AG09319 (cell line): ENCODE measurements around the gene MOB2.

Experiments
- DNase-seq: peaks from one replicate; pipeline ENCODE4 v3.0.0-alpha.2; 2010; ENCODE audit warnings: low read depth; ENCODE audit errors: extremely low read depth
- TF ChIP-seq, protein P1 (sequence below): IDR thresholded peaks from 2 replicates; pipeline ENCODE4 v1.5.1; 2011; ENCODE audit warnings: low read depth, mild to moderate bottlenecking, inconsistent platforms, low read length, moderate library complexity

The MOB2 gene

DNA sequence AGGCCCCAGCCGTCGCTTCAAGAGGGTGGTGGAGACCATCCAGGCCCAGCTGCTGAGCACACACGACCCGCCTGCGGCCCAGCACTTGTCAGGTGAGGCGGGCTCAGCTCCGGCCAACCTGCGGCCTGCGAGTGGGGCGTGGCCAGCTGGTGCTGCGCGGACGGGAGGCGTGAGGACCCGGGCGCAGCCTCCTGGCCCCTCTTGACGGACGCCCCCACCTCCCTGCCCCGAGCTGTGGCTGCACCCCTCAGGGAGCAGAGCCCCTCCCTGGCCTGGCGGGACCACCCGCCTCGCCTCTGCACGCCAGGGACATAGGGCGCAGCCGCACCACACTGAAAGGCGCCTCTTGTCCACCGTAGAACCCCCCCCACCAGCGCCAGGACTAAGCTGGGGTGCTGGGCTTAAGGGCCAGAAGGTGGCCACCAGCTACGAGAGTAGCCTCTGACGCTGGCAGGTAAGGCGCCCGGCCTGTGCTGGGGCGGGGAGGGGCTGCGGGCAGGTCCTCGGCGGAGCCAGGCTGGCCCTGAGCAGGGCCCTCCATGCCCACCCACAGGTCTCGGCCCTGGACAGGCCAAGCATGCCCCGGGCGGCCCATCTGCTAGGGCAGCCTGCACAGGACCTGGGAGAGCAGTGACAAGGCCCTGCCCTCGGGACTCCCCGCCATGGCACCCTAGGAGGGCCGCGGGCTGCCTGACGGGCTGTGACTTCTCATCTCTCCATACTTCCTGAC is 29.8 kb downstream of the MOB2 start:
- TF ChIP-seq, protein P1, sequence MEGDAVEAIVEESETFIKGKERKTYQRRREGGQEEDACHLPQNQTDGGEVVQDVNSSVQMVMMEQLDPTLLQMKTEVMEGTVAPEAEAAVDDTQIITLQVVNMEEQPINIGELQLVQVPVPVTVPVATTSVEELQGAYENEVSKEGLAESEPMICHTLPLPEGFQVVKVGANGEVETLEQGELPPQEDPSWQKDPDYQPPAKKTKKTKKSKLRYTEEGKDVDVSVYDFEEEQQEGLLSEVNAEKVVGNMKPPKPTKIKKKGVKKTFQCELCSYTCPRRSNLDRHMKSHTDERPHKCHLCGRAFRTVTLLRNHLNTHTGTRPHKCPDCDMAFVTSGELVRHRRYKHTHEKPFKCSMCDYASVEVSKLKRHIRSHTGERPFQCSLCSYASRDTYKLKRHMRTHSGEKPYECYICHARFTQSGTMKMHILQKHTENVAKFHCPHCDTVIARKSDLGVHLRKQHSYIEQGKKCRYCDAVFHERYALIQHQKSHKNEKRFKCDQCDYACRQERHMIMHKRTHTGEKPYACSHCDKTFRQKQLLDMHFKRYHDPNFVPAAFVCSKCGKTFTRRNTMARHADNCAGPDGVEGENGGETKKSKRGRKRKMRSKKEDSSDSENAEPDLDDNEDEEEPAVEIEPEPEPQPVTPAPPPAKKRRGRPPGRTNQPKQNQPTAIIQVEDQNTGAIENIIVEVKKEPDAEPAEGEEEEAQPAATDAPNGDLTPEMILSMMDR = no peak
- no peak for DNase-seq

DNA sequence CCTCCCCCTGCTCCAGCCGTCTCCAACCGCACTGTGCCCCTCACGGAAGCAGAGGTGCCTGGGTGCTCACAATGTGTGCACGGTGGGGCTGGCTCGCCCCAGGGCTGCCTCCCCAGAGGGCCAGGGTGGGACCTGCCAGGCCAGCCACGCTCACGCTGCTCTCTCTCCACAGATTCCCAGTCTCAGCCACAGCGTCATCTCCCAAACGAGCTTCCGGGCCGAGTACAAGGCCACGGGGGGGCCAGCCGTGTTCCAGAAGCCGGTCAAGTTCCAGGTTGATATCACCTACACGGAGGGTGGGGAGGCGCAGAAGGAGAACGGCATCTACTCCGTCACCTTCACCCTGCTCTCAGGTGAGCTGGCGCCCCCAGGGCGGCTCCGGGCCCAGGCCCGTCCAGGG is 30.4 kb downstream of the MOB2 start:
- DNase-seq = no peak
- TF ChIP-seq, protein P1 = no peak

DNA sequence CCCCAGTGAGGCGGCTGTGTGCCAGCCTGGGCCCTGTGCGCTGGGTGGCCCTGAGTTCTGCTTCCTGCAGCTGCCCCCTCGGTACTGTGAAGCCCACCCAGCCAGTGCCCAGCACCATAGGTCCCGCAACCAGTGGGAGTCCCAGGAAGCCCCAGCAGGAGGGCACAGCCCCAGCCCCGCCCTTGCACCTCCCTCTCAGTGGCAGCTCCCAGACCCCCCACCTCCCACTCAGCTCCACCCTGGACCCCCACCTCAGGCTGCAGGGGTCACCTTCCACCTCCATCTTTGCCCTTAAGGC is 30.9 kb downstream of the MOB2 start:
- DNase-seq = no peak
- TF ChIP-seq, protein P1 = no peak

DNA sequence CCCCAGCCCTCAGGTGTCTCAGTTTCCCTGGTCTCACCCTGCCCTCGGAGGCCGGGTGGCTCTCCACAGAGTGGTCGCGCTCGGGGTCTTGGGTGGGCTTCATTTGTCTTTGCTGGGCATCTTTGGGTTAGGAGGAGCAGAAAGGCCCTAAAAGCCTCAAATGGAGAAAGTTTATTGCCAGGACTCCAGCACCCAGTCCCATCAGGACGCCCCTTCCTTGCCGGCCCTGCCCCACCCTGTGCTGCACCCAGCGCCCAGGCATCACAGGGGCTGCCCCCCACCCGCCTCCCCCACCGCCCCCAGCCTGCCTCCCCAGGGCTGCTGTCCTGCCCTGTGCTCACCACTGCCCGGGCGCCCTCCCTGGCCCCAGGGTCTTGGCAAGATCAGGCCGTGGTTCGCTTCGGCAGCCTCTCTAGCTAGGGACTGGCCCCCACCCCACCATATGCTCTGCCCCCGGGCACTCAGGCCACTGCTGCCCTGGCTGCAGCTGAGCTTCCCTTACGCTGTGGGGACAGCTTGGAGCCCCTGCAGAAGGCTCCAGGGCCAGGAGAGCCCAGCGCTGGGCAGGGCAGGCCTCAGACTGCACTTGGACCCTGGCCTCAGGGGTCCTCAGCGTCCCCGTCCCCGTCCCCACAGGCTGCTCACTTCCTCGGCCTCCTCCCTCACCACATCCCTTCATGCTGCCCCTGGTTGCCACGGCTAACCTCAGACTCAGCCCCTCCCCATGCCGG is 31.4 kb downstream of the MOB2 start:
- DNase-seq = no peak

DNA sequence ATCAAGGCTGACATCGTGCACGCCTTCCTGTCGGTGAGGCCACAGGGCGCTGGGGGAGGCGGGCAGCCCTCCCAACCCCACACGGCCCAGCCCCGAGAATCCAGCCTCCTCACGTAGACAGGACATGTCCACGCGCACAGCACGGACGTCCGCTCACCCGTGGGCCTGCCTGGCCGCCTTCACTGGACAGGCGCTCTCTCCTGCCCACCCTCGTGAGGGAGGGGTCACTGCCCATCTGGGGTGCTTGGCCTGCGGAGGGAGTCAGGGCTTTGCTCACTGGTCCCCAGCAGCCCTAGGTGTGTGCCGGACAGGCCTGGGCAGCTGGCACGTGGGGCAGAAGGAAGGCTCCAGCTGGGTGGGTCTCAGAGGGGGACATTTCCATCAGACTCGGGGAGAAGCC is 32.0 kb downstream of the MOB2 start:
- no peak for DNase-seq
- TF ChIP-seq, protein P1 = no peak

More for the DNA sequence above, 31.4 kb downstream of the MOB2 start:
- TF ChIP-seq, protein P1 = no peak

DNA sequence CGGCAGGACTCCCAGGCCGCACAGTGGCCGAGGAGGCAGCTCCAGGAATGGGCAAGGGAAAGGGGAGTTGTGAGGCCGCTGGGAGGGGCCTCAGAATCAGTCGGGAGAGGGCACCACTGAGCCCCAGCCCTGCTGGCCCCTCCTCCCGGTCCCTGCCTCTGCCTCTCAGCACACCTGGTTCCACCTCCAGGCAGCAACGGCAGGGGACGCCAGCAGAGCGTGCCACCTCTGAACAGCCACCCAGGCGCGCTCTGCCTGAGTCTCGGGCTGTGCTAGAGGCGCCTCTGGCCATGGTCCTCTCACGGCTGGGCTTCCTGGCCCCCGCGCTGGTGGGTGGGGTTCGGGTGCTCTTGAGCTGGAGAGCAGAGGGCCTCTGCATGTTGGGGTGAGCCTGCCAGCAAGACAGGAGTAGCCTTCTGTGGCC is 33.0 kb downstream of the MOB2 start:
- TF ChIP-seq, protein P1 = no peak
- DNase-seq = no peak

DNA sequence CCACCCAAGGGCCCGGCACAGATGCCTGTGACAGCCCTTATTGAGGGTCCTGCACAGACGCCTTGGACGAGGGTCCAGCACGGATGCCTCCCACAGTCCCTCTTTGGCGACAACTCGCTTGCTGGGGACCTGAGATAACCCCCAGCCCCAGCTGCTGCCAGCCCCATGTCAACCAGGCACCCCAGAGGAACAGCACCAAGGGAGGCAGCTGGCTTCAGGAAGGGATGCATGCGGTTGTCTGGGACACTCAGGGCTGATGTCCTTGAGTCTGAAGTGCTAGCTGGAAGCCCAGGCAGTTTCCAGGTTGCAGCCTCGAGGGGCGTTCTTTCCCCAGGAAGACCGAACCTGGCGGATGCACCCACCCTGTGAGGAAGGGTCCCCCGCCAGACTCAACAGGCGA is 33.8 kb downstream of the MOB2 start:
- TF ChIP-seq, protein P1 = no peak
- no peak for DNase-seq
